PC-9 (cell line): ENCODE data around the gene SPINT2. TPM values are rescaled to one million over a fixed set of nuclear protein-coding genes. Genes with fewer than 3 reads are reported as not detected.
"Not testable (repeated sequence)": the region's sequence is repeated elsewhere in the genome, so short reads cannot be mapped to it uniquely, and the experiment has no call there.

Experiments
- BruUV-seq: library from RNA; stranded (reverse); fragments of 400-500 nt; replicated peaks from 2 replicates; lab custom pipeline; 2021; lab: Mats Ljungman, UMichigan
- CTCF ChIA-PET: fragments of 300-600 bp; sonication (Branson Sonifier 250); formaldehyde crosslinking; loops from one replicate; lab custom pipeline; 2022; ENCODE audit warnings: antibody characterized with exemption; lab: Charles Lee
- POLR2A ChIA-PET: fragments of 300-600 bp; sonication (Branson Sonifier 250); formaldehyde crosslinking; loops from one replicate; lab custom pipeline; 2022; ENCODE audit warnings: antibody characterized with exemption; ENCODE audit not compliant: unreplicated experiment; lab: Charles Lee
- DNase-seq, 2 experiments: peaks; one replicate each; pipeline versions ENCODE4 v3.0.0 to v3.0.0-alpha.2; 2015 to 2022; ENCODE audit warnings: mixed read lengths in 1 of 2
- H2AFZ ChIP-seq: fragments of 200-600 bp; sonication (generic); 2 replicates; pipeline ENCODE4 v1.8.1; 2017; ENCODE audit warnings: antibody characterized with exemption
- H3F3A ChIP-seq: fragments of 200-600 bp; sonication (generic); 2 replicates; pipeline ENCODE4 v1.8.1; 2017; ENCODE audit warnings: antibody characterized with exemption, mild to moderate bottlenecking, low read depth; ENCODE audit not compliant: insufficient read depth
- H3K27ac ChIP-seq: fragments of 200-600 bp; sonication (generic); 2 replicates; pipeline ENCODE4 v1.6.1; 2016; ENCODE audit warnings: mixed run types
- H3K27me3 ChIP-seq: fragments of 200-600 bp; sonication (generic); 2 replicates; pipeline ENCODE4 v1.6.1; 2016; ENCODE audit warnings: low read depth, mixed run types; ENCODE audit not compliant: insufficient read depth
- H3K36me3 ChIP-seq: fragments of 200-600 bp; sonication (generic); 2 replicates; pipeline ENCODE4 v1.6.1; 2016; ENCODE audit warnings: low read depth, mixed run types
- H3K4me1 ChIP-seq: fragments of 200-600 bp; sonication (generic); replicated peaks from 2 replicates; pipeline ENCODE4 v1.6.1; 2016; ENCODE audit warnings: mixed run types; ENCODE audit not compliant: insufficient read depth
- H3K4me2 ChIP-seq: fragments of 200-600 bp; sonication (generic); 2 replicates; pipeline ENCODE4 v1.6.1; 2017; ENCODE audit warnings: mixed run types
- H3K4me3 ChIP-seq: fragments of 200-600 bp; sonication (generic); 2 replicates; pipeline ENCODE4 v1.6.1; 2016; ENCODE audit warnings: mixed run types
- H3K79me2 ChIP-seq: fragments of 200-600 bp; sonication (generic); 2 replicates; pipeline ENCODE4 v1.6.1; 2017; ENCODE audit warnings: low read depth, mixed run types
- H3K9me2 ChIP-seq: fragments of 200-600 bp; sonication (generic); 2 replicates; pipeline ENCODE4 v1.8.1; 2017; ENCODE audit warnings: mild to moderate bottlenecking; ENCODE audit not compliant: insufficient read depth
- H3K9me3 ChIP-seq: fragments of 200-600 bp; sonication (generic); 2 replicates; pipeline ENCODE4 v1.8.1; 2016; ENCODE audit warnings: low read depth; ENCODE audit not compliant: insufficient read depth
- H4K20me1 ChIP-seq: fragments of 200-600 bp; sonication (generic); 2 replicates; pipeline ENCODE4 v1.8.1; 2017; ENCODE audit not compliant: insufficient read depth
- CTCF ChIP-seq: fragments of 200-600 bp; sonication (generic); conservative IDR thresholded peaks from 2 replicates; pipeline ENCODE4 v1.6.1; 2017; ENCODE audit warnings: mixed run types, antibody characterized with exemption, mild to moderate bottlenecking, moderate library complexity
- EZH2 ChIP-seq: fragments of 200-600 bp; sonication (generic); IDR thresholded peaks from 2 replicates; pipeline ENCODE4 v1.8.0; 2017; ENCODE audit warnings: antibody characterized with exemption, low read depth
- intact Hi-C: fragments of 100-400 bp; cut with micrococcal nuclease; formaldehyde crosslinking; loops from one replicate; pipeline ENCODE4 v1.10.0; 2022; ENCODE audit not compliant: unreplicated experiment
- total RNA-seq: library from RNA; stranded (reverse); gene quantifications from 2 replicates; pipeline ENCODE4 v1.2.3, GENCODE V29; 2021

Gene SPINT2
- total RNA-seq, 1 experiment from 2014 or later, result 1,019 TPM

- intact Hi-C loops, result loop anchor here (1.0 kb wide), 4 partner anchors 38 to 72 kb away; partner anchors contain the start of genes FAM98C, PSMD8 and SPINT2
- H3K79me2 ChIP-seq, result no peaks in the 10 kb centered on the region
- peak overlapping the region; percentile 79 for H3K4me2 ChIP-seq
- peaks cover 5% of the 10 kb centered on the region for H3K4me1 ChIP-seq
- no peaks in the 10 kb centered on the region for H3K36me3 ChIP-seq
- peaks cover 11% of the 10 kb centered on the region; the same call in 1 of the 2 replicates for H3F3A ChIP-seq
- H3K4me3 ChIP-seq, result peak overlapping the region; percentile 73
- no peaks in the 10 kb centered on the region for H3K27me3 ChIP-seq
- peak; percentile 85 to 98 for DNase-seq
- 0 out of 2 replicates have a peak, but pooled peaks cover 3% of the 10 kb centered on the region for H4K20me1 ChIP-seq
- no peak for TF ChIP-seq EZH2
- TF ChIP-seq CTCF, result no peak
- no peaks in the 10 kb centered on the region for H3K9me2 ChIP-seq
- peak overlapping the region; percentile 69 for H3K27ac ChIP-seq
- ChIA-PET POLR2A (interaction anchor here (0.6 to 0.8 kb wide), 9 partner anchors 24 to 1099 kb away, joined by 3 to 15 read pairs (median 5); partner anchors contain the start of genes FAM98C, PSMD8 and RPS16), CTCF (interaction anchor here (0.6 to 0.9 kb wide), 4 partner anchors 37 to 564 kb away, joined by 3 to 6 read pairs (median 4); partner anchors contain the start of genes FAM98C and PSMD8)
- BruUV-seq, result no TSS peak
- H2AFZ ChIP-seq, result peak overlapping the region; percentile 94
- no peaks in the 10 kb centered on the region for H3K9me3 ChIP-seq
Measured at GRCh38 chr19:38336638-38337359, 72.4 kb downstream of the SPINT2 start.

GRCh38 chr19:38337360-38337653 is 72.9 kb downstream of the SPINT2 start:
- Histone ChIP-seq H3K36me3 (no peaks in the 10 kb centered on the region), H3K4me3 (peak overlapping the region; percentile 73), H2AFZ (peak overlapping the region; percentile 94), H3K9me3 (no peaks in the 10 kb centered on the region), H3F3A (peaks cover 11% of the 10 kb centered on the region; the same call in 1 of the 2 replicates), H3K79me2 (no peaks in the 10 kb centered on the region), H3K27ac (no peak overlapping the region), H4K20me1 (0 out of 2 replicates have a peak, but pooled peaks cover 3% of the 10 kb centered on the region), H3K4me1 (peaks cover 5% of the 10 kb centered on the region), H3K9me2 (no peaks in the 10 kb centered on the region), H3K4me2 (peak overlapping the region; percentile 79), H3K27me3 (no peaks in the 10 kb centered on the region)
- intact Hi-C loops, result no loop called here
- TF ChIP-seq EZH2 (no peak), CTCF (no peak)
- no peak for DNase-seq
- POLR2A ChIA-PET, result interaction anchor here (0.6 to 0.8 kb wide), 8 partner anchors 23 to 1099 kb away, joined by 3 to 15 read pairs (median 5); partner anchors contain the start of genes FAM98C and RPS16
- BruUV-seq, result no TSS peak
- CTCF ChIA-PET, result interaction anchor here (0.6 to 0.9 kb wide), 4 partner anchors 37 to 563 kb away, joined by 3 to 6 read pairs (median 4); partner anchors contain the start of genes FAM98C and PSMD8

- DNase-seq, H3K9me3 ChIP-seq, intact Hi-C loops, POLR2A ChIA-PET, BruUV-seq, H4K20me1 ChIP-seq, H3K4me1 ChIP-seq, H3K36me3 ChIP-seq, H3K4me2 ChIP-seq, H3K4me3 ChIP-seq, H3K9me2 ChIP-seq, H2AFZ ChIP-seq, H3K27ac ChIP-seq, H3K27me3 ChIP-seq, H3K79me2 ChIP-seq: not testable (repeated sequence)
- peaks cover 11% of the 10 kb centered on the region; the same call in 1 of the 2 replicates for H3F3A ChIP-seq
- CTCF ChIA-PET, result interaction anchor here (0.6 kb wide), 1 partner anchor 95 kb away, joined by 3 read pairs; no protein-coding TSS in a partner anchor
Measured at GRCh38 chr19:38339011-38339410, 74.6 kb downstream of the SPINT2 start.
